ENCODE results near the gene KCNJ9. TPM values are rescaled to one million over a fixed set of nuclear protein-coding genes. Genes with fewer than 3 reads are reported as not detected.

Gene KCNJ9
- total RNA-seq, 1 donor from 2014 or later = 0.05 TPM

DNA sequence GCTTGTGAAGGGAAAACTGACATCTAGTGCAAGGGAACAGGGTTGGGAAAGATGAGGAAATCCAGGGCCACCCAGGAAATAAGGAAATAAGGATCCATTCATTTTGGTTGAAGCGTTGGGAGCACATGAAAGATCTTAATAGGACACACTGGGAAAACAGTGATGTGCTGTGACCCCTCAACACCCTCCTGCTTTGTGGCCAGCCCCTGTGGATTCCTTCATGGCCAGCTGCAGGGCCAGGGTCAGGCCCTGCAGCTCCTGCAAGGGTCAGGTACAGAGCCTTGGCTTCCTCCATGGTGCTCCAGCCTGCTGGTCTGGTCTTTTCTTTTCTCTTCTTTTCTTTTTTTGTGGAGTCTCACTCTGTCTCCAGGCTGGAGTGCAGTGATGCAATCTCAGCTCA is 30.7 kb upstream of the KCNJ9 start:
- Mint-ChIP-seq H3K4me3 (ENCODE audit: unreplicated experiment) (no peak overlapping the region), H3K4me1 (ENCODE audit: unreplicated experiment) (peaks cover 19% of the 10 kb centered on the region), H3K9me3 (ENCODE audit: unreplicated experiment) (no peaks in the 10 kb centered on the region), H3K36me3 (ENCODE audit: low read depth, unreplicated experiment) (no peaks in the 10 kb centered on the region), H3K27ac (ENCODE audit: unreplicated experiment) (no peak overlapping the region), H3K27me3 (ENCODE audit: unreplicated experiment) (peaks cover 5% of the 10 kb centered on the region)
- no peak for DNase-seq (ENCODE audit: low spot score)
- TF ChIP-seq, protein P1, sequence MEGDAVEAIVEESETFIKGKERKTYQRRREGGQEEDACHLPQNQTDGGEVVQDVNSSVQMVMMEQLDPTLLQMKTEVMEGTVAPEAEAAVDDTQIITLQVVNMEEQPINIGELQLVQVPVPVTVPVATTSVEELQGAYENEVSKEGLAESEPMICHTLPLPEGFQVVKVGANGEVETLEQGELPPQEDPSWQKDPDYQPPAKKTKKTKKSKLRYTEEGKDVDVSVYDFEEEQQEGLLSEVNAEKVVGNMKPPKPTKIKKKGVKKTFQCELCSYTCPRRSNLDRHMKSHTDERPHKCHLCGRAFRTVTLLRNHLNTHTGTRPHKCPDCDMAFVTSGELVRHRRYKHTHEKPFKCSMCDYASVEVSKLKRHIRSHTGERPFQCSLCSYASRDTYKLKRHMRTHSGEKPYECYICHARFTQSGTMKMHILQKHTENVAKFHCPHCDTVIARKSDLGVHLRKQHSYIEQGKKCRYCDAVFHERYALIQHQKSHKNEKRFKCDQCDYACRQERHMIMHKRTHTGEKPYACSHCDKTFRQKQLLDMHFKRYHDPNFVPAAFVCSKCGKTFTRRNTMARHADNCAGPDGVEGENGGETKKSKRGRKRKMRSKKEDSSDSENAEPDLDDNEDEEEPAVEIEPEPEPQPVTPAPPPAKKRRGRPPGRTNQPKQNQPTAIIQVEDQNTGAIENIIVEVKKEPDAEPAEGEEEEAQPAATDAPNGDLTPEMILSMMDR (IDR thresholded peaks at IDR 0.05; ENCODE audit: unreplicated experiment) = no peak

GRCh38 chr1:160052936-160053335 is 28.4 kb upstream of the KCNJ9 start:
- Mint-ChIP-seq H3K4me3 (ENCODE audit: unreplicated experiment) (no peak overlapping the region), H3K9me3 (ENCODE audit: unreplicated experiment) (no peaks in the 10 kb centered on the region), H3K4me1 (ENCODE audit: unreplicated experiment) (peaks cover 9% of the 10 kb centered on the region), H3K27ac (ENCODE audit: unreplicated experiment) (no peak overlapping the region), H3K27me3 (ENCODE audit: unreplicated experiment) (peaks cover 5% of the 10 kb centered on the region), H3K36me3 (ENCODE audit: low read depth, unreplicated experiment) (no peaks in the 10 kb centered on the region)
- no peak for DNase-seq (ENCODE audit: low spot score)
- TF ChIP-seq, protein P1 (IDR thresholded peaks at IDR 0.05; ENCODE audit: unreplicated experiment) = no peak

DNA sequence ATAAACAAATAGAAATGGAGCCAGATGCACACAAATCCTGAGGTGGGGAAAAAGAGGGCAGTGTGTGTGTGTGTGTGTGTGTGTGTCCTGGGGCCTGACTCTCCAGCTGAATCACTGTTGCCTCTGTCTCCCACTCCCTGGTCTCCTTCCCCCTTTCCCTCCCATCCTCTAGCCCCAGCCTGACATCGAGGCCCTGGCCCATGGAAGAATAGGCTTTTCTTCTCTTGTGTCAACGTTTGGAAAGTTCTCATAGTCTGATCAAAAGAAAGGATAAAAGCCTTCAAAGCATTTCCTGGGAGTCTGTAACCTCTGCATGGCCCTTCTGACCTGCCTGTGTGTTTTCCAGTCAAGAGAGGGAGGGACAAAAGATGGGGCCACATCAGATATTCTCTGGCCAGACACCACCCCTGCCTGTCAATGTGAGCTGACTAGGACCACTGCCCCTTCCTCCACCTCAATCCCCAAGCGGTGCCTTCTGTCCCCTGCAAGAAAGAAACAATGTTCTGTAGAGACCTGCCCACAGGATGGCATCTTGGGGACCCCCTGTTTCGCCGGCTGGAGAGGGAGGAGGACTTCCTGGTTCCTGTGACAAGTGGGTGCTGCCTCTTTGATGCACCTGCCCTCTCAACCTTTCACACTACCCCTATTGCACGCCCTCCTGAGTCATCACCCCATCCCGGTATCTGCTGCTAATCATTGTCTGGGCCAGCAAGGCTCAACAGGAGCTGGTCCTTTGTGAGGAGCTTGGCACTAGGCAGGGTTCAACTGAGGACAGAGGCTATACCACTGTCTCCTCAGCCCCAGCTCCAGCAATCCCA is 27.6 kb upstream of the KCNJ9 start:
- Mint-ChIP-seq H3K27ac (ENCODE audit: unreplicated experiment) (no peak overlapping the region), H3K4me3 (ENCODE audit: unreplicated experiment) (no peak overlapping the region), H3K9me3 (ENCODE audit: unreplicated experiment) (no peaks in the 10 kb centered on the region), H3K27me3 (ENCODE audit: unreplicated experiment) (peaks cover 3% of the 10 kb centered on the region), H3K36me3 (ENCODE audit: low read depth, unreplicated experiment) (no peaks in the 10 kb centered on the region), H3K4me1 (ENCODE audit: unreplicated experiment) (peaks cover 9% of the 10 kb centered on the region)
- TF ChIP-seq, protein P1 (IDR thresholded peaks at IDR 0.05; ENCODE audit: unreplicated experiment) = no peak
- DNase-seq (ENCODE audit: low spot score) = no peak

- H3K4me3 Mint-ChIP-seq (ENCODE audit: unreplicated experiment) = no peak overlapping the region
- H3K9me3 Mint-ChIP-seq (ENCODE audit: unreplicated experiment) = no peaks in the 10 kb centered on the region
- peaks cover 4% of the 10 kb centered on the region for H3K27me3 Mint-ChIP-seq (ENCODE audit: unreplicated experiment)
These were observed 24.6 kb upstream of the KCNJ9 start for GRCh38 chr1:160056648-160057169.

More at GRCh38 chr1:160056648-160057169, 24.6 kb upstream of the KCNJ9 start:
- TF ChIP-seq, protein P1 (IDR thresholded peaks at IDR 0.05; ENCODE audit: unreplicated experiment) = no peak
- DNase-seq (ENCODE audit: low spot score) = no peak
- Mint-ChIP-seq H3K36me3 (ENCODE audit: low read depth, unreplicated experiment) (no peaks in the 10 kb centered on the region), H3K27ac (ENCODE audit: unreplicated experiment) (no peak overlapping the region), H3K4me1 (ENCODE audit: unreplicated experiment) (peaks cover 7% of the 10 kb centered on the region)
